HG02610 (cell line): ENCODE measurements around the gene SPSB4.

Source experiments
- ATAC-seq: cut with Tn5 transposase; IDR thresholded peaks from one replicate; pipeline ENCODE4 v1.9.1; 2021; ENCODE audit warnings: mild to moderate bottlenecking, moderate library complexity; ENCODE audit not compliant: unreplicated experiment

The SPSB4 gene

GRCh38 chr3:141073580-141073979 is 22.4 kb downstream of the SPSB4 start:
- no peak for ATAC-seq

GRCh38 chr3:141074529-141074928 is 23.4 kb downstream of the SPSB4 start:
- ATAC-seq, result no peak

GRCh38 chr3:141076036-141076773 is 25.1 kb downstream of the SPSB4 start:
- ATAC-seq, result no peak

GRCh38 chr3:141076797-141077571 is 25.8 kb downstream of the SPSB4 start:
- ATAC-seq, result no peak

GRCh38 chr3:141077631-141078030 is 26.5 kb downstream of the SPSB4 start:
- ATAC-seq, result no peak

GRCh38 chr3:141078200-141078599 is 27.1 kb downstream of the SPSB4 start:
- ATAC-seq, result no peak

GRCh38 chr3:141080431-141080830 is 29.3 kb downstream of the SPSB4 start:
- ATAC-seq, result no peak

- ATAC-seq, result no peak
Observed at GRCh38 chr3:141081141-141081795, 30.1 kb downstream of the SPSB4 start.

- ATAC-seq, result no peak
Observed at GRCh38 chr3:141082064-141082463, 30.9 kb downstream of the SPSB4 start.

GRCh38 chr3:141083226-141083625 is 32.1 kb downstream of the SPSB4 start:
- ATAC-seq, result no peak

GRCh38 chr3:141083836-141084649 is 32.9 kb downstream of the SPSB4 start:
- no peak for ATAC-seq

GRCh38 chr3:141085343-141086070 is 34.4 kb downstream of the SPSB4 start:
- ATAC-seq, result no peak

GRCh38 chr3:141086188-141086587 is 35.0 kb downstream of the SPSB4 start:
- ATAC-seq, result no peak

- no peak for ATAC-seq
Observed at GRCh38 chr3:141087076-141087777, 36.1 kb downstream of the SPSB4 start.

- no peak for ATAC-seq
Observed at GRCh38 chr3:141087778-141088130, 36.6 kb downstream of the SPSB4 start.

GRCh38 chr3:141089339-141090152 is 38.4 kb downstream of the SPSB4 start:
- no peak for ATAC-seq

GRCh38 chr3:141091426-141091825 is 40.3 kb downstream of the SPSB4 start:
- ATAC-seq, result no peak

- ATAC-seq, result no peak
Observed at GRCh38 chr3:141092663-141093062, 41.5 kb downstream of the SPSB4 start.

- ATAC-seq, result no peak
Observed at GRCh38 chr3:141093397-141093796, 42.2 kb downstream of the SPSB4 start.
